GM10847 (cell line): Measurements from ENCODE around the gene FAM168A.

Experiments
- POLR2A ChIP-seq: IDR thresholded peaks from 2 replicates; pipeline ENCODE4 v1.6.1; 2011; ENCODE audit not compliant: insufficient read length; ENCODE audit errors: extremely low read depth

FAM168A gene

GRCh38 chr11:73401217-73401923 lies 196.5 kb downstream of the FAM168A start:
- TF ChIP-seq POLR2A: no peak

- no peak for TF ChIP-seq POLR2A
These were observed 197.6 kb downstream of the FAM168A start for GRCh38 chr11:73400293-73400692.

- TF ChIP-seq POLR2A: no peak
These were observed 198.3 kb downstream of the FAM168A start for GRCh38 chr11:73399636-73400035.

- TF ChIP-seq POLR2A: no peak
These were observed 198.7 kb downstream of the FAM168A start for GRCh38 chr11:73399159-73399590.

GRCh38 chr11:73398721-73399120 lies 199.2 kb downstream of the FAM168A start:
- no peak for TF ChIP-seq POLR2A

GRCh38 chr11:73398132-73398526 lies 199.8 kb downstream of the FAM168A start:
- no peak for TF ChIP-seq POLR2A

- TF ChIP-seq POLR2A: no peak
These were observed 200.3 kb downstream of the FAM168A start for GRCh38 chr11:73397468-73398131.

- no peak for TF ChIP-seq POLR2A
These were observed 200.9 kb downstream of the FAM168A start for GRCh38 chr11:73396985-73397384.

GRCh38 chr11:73396251-73396930 lies 201.5 kb downstream of the FAM168A start:
- no peak for TF ChIP-seq POLR2A

- no peak for TF ChIP-seq POLR2A
These were observed 202.4 kb downstream of the FAM168A start for GRCh38 chr11:73395297-73396208.

- no peak for TF ChIP-seq POLR2A
These were observed 203.3 kb downstream of the FAM168A start for GRCh38 chr11:73394416-73395296.

- no peak for TF ChIP-seq POLR2A
These were observed 204.2 kb downstream of the FAM168A start for GRCh38 chr11:73393479-73394415.

GRCh38 chr11:73393011-73393380 lies 204.9 kb downstream of the FAM168A start:
- no peak for TF ChIP-seq POLR2A
